ENCODE results near the gene REXO1.

DNA sequence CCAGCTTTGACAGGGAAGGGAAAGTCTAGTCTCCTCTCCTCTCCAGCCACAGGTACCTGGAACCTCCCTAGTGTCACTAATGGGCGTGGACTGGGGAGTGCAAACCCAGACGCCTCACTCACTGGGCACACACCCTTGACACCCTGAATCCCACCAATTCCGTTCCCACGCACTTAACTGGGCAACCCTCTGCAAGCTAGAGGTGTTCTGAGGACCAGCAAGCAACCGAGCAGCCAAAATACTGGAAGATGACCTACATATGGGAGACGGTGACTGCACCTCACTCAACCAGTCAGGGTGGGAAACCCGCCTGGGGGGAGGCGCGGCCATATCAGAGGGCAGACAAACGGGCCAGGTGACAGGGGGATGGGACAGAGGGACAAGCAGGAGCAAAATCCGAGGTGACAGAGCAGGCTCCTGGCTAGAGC is 36.0 kb upstream of the REXO1 start:
- TF ChIP-seq, protein P1, sequence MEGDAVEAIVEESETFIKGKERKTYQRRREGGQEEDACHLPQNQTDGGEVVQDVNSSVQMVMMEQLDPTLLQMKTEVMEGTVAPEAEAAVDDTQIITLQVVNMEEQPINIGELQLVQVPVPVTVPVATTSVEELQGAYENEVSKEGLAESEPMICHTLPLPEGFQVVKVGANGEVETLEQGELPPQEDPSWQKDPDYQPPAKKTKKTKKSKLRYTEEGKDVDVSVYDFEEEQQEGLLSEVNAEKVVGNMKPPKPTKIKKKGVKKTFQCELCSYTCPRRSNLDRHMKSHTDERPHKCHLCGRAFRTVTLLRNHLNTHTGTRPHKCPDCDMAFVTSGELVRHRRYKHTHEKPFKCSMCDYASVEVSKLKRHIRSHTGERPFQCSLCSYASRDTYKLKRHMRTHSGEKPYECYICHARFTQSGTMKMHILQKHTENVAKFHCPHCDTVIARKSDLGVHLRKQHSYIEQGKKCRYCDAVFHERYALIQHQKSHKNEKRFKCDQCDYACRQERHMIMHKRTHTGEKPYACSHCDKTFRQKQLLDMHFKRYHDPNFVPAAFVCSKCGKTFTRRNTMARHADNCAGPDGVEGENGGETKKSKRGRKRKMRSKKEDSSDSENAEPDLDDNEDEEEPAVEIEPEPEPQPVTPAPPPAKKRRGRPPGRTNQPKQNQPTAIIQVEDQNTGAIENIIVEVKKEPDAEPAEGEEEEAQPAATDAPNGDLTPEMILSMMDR (IDR thresholded peaks at IDR 0.05), result no peak
- TF ChIP-seq POLR2A (IDR thresholded peaks at IDR 0.05), result no peak
- TF ChIP-seq POLR2AphosphoS5 (IDR thresholded peaks at IDR 0.05), result no peak
